ENCODE data around the gene SOWAHC. TPM values are rescaled to one million over a fixed set of nuclear protein-coding genes. Genes with fewer than 3 reads are reported as not detected.

SOWAHC gene
- total and polyA plus RNA-seq, 4 donors = 8.5 to 19.5 (median 14.0) TPM

- no peaks in the 10 kb centered on the region for H3K27me3 ChIP-seq (ENCODE audit: control insufficient read depth, insufficient read depth, low read length)
- H3K4me3 ChIP-seq (ENCODE audit: low read depth, low read length) = no peak overlapping the region
- no peak overlapping the region for H3K27ac ChIP-seq (ENCODE audit: low read depth, low read length)
- DNase-seq (ENCODE audit: low read depth in 4 of 6, low spot score in 6 of 6) = no peak
- no peaks in the 10 kb centered on the region for H3K36me3 ChIP-seq (ENCODE audit: control insufficient read depth, insufficient read depth, low read length)
- no peaks in the 10 kb centered on the region for H3K4me1 ChIP-seq (ENCODE audit: control insufficient read depth, insufficient read depth, low read length)
- H3K9me3 ChIP-seq (ENCODE audit: control insufficient read depth, insufficient read depth, low read length) = no peaks in the 10 kb centered on the region
- 97% methylated on average over 3 of the region's 19 CpGs for WGBS (ENCODE audit: insufficient coverage)
Observed at GRCh38 chr2:109630441-109631430, 16.6 kb downstream of the SOWAHC start.

GRCh38 chr2:109631741-109632140 is 17.6 kb downstream of the SOWAHC start:
- Histone ChIP-seq H3K9me3 (ENCODE audit: control insufficient read depth, insufficient read depth, low read length) (no peaks in the 10 kb centered on the region), H3K4me1 (ENCODE audit: control insufficient read depth, insufficient read depth, low read length) (no peaks in the 10 kb centered on the region), H3K27me3 (ENCODE audit: control insufficient read depth, insufficient read depth, low read length) (no peaks in the 10 kb centered on the region), H3K36me3 (ENCODE audit: control insufficient read depth, insufficient read depth, low read length) (no peaks in the 10 kb centered on the region), H3K4me3 (ENCODE audit: low read depth, low read length) (no peak overlapping the region), H3K27ac (ENCODE audit: low read depth, low read length) (no peak overlapping the region)
- WGBS (ENCODE audit: insufficient coverage) = no CpG with 5 or more reads among the region's 3 CpGs
- DNase-seq (ENCODE audit: low read depth in 4 of 6, low spot score in 6 of 6) = no peak

GRCh38 chr2:109632158-109632789 is 18.1 kb downstream of the SOWAHC start:
- Histone ChIP-seq H3K27me3 (ENCODE audit: control insufficient read depth, insufficient read depth, low read length) (no peaks in the 10 kb centered on the region), H3K27ac (ENCODE audit: low read depth, low read length) (no peak overlapping the region), H3K9me3 (ENCODE audit: control insufficient read depth, insufficient read depth, low read length) (no peaks in the 10 kb centered on the region), H3K36me3 (ENCODE audit: control insufficient read depth, insufficient read depth, low read length) (no peaks in the 10 kb centered on the region), H3K4me3 (ENCODE audit: low read depth, low read length) (no peak overlapping the region), H3K4me1 (ENCODE audit: control insufficient read depth, insufficient read depth, low read length) (no peaks in the 10 kb centered on the region)
- DNase-seq (ENCODE audit: low read depth in 4 of 6, low spot score in 6 of 6) = no peak
- WGBS (ENCODE audit: insufficient coverage) = 94% methylated on average over 6 of the region's 14 CpGs

GRCh38 chr2:109633284-109633961 is 19.3 kb downstream of the SOWAHC start:
- no peak overlapping the region for H3K4me3 ChIP-seq (ENCODE audit: low read depth, low read length)
- no peaks in the 10 kb centered on the region for H3K36me3 ChIP-seq (ENCODE audit: control insufficient read depth, insufficient read depth, low read length)
- H3K27me3 ChIP-seq (ENCODE audit: control insufficient read depth, insufficient read depth, low read length) = no peaks in the 10 kb centered on the region
- H3K9me3 ChIP-seq (ENCODE audit: control insufficient read depth, insufficient read depth, low read length) = no peaks in the 10 kb centered on the region
- H3K4me1 ChIP-seq (ENCODE audit: control insufficient read depth, insufficient read depth, low read length) = no peaks in the 10 kb centered on the region
- H3K27ac ChIP-seq (ENCODE audit: low read depth, low read length) = no peak overlapping the region
- no peak for DNase-seq (ENCODE audit: low read depth in 4 of 6, low spot score in 6 of 6)
- WGBS (ENCODE audit: insufficient coverage) = 95% methylated on average over 5 of the region's 10 CpGs

- Histone ChIP-seq H3K36me3 (ENCODE audit: control insufficient read depth, insufficient read depth, low read length) (no peaks in the 10 kb centered on the region), H3K4me3 (ENCODE audit: low read depth, low read length) (no peak overlapping the region), H3K27me3 (ENCODE audit: control insufficient read depth, insufficient read depth, low read length) (no peaks in the 10 kb centered on the region), H3K4me1 (ENCODE audit: control insufficient read depth, insufficient read depth, low read length) (no peaks in the 10 kb centered on the region), H3K27ac (ENCODE audit: low read depth, low read length) (no peak overlapping the region), H3K9me3 (ENCODE audit: control insufficient read depth, insufficient read depth, low read length) (no peaks in the 10 kb centered on the region)
- 100% methylated on average over 5 of the region's 11 CpGs for WGBS (ENCODE audit: insufficient coverage)
- no peak for DNase-seq (ENCODE audit: low read depth in 4 of 6, low spot score in 6 of 6)
Observed at GRCh38 chr2:109635426-109636304, 21.5 kb downstream of the SOWAHC start.

- no peaks in the 10 kb centered on the region for H3K27me3 ChIP-seq (ENCODE audit: control insufficient read depth, insufficient read depth, low read length)
Observed at GRCh38 chr2:109636317-109636716, 22.2 kb downstream of the SOWAHC start.

GRCh38 chr2:109637749-109638570 is 23.8 kb downstream of the SOWAHC start:
- Histone ChIP-seq H3K4me3 (ENCODE audit: low read depth, low read length) (no peak overlapping the region), H3K9me3 (ENCODE audit: control insufficient read depth, insufficient read depth, low read length) (no peaks in the 10 kb centered on the region), H3K36me3 (ENCODE audit: control insufficient read depth, insufficient read depth, low read length) (no peaks in the 10 kb centered on the region), H3K27ac (ENCODE audit: low read depth, low read length) (no peak overlapping the region), H3K4me1 (ENCODE audit: control insufficient read depth, insufficient read depth, low read length) (no peaks in the 10 kb centered on the region), H3K27me3 (ENCODE audit: control insufficient read depth, insufficient read depth, low read length) (no peaks in the 10 kb centered on the region)
- no CpG with 5 or more reads among the region's 9 CpGs for WGBS (ENCODE audit: insufficient coverage)
- DNase-seq (ENCODE audit: low read depth in 4 of 6, low spot score in 6 of 6) = no peak

More at GRCh38 chr2:109636317-109636716, 22.2 kb downstream of the SOWAHC start:
- Histone ChIP-seq H3K4me1 (ENCODE audit: control insufficient read depth, insufficient read depth, low read length) (no peaks in the 10 kb centered on the region), H3K9me3 (ENCODE audit: control insufficient read depth, insufficient read depth, low read length) (no peaks in the 10 kb centered on the region), H3K27ac (ENCODE audit: low read depth, low read length) (no peak overlapping the region), H3K4me3 (ENCODE audit: low read depth, low read length) (no peak overlapping the region), H3K36me3 (ENCODE audit: control insufficient read depth, insufficient read depth, low read length) (no peaks in the 10 kb centered on the region)
- DNase-seq (ENCODE audit: low read depth in 4 of 6, low spot score in 6 of 6) = no peak
- no CpG with 5 or more reads among the region's 1 CpG for WGBS (ENCODE audit: insufficient coverage)

GRCh38 chr2:109638795-109639194 is 24.6 kb downstream of the SOWAHC start:
- Histone ChIP-seq H3K27ac (ENCODE audit: low read depth, low read length) (no peak overlapping the region), H3K9me3 (ENCODE audit: control insufficient read depth, insufficient read depth, low read length) (no peaks in the 10 kb centered on the region), H3K27me3 (ENCODE audit: control insufficient read depth, insufficient read depth, low read length) (no peaks in the 10 kb centered on the region), H3K4me3 (ENCODE audit: low read depth, low read length) (no peak overlapping the region), H3K36me3 (ENCODE audit: control insufficient read depth, insufficient read depth, low read length) (no peaks in the 10 kb centered on the region), H3K4me1 (ENCODE audit: control insufficient read depth, insufficient read depth, low read length) (no peaks in the 10 kb centered on the region)
- DNase-seq (ENCODE audit: low read depth in 4 of 6, low spot score in 6 of 6) = peak in 2 of 6 donors; percentile 58 to 74
- WGBS (ENCODE audit: insufficient coverage) = no CpG with 5 or more reads among the region's 3 CpGs

All from spinal cord (tissue), 10 donors.